Cardiac septum (tissue), 1 donor: ENCODE data around the gene ZNF414. TPM values are rescaled to one million over a fixed set of nuclear protein-coding genes. Genes with fewer than 3 reads are reported as not detected.

Experiments
- DNase-seq: peaks from one replicate; pipeline ENCODE4 v3.0.0-alpha.2; 2020; ENCODE audit warnings: low spot score
- intact Hi-C: fragments of 100-400 bp; cut with DNase I; formaldehyde crosslinking; loops from one replicate; pipeline ENCODE4 v1.14.0; 2022
- total RNA-seq: library from RNA; stranded (reverse); fragmentation: NEBNext Ultra II Directional; extraction: Animal tissue kit (Norgen Biotek cat#: 25700); gene quantifications from one replicate; pipeline ENCODE4 v1.2.1, GENCODE V29; 2021
- donor health status: DM: no; HTN: no; CAD: no.

Gene ZNF414
- total RNA-seq, 1 donor from 2014 or later, result 20.2 TPM

DNA sequence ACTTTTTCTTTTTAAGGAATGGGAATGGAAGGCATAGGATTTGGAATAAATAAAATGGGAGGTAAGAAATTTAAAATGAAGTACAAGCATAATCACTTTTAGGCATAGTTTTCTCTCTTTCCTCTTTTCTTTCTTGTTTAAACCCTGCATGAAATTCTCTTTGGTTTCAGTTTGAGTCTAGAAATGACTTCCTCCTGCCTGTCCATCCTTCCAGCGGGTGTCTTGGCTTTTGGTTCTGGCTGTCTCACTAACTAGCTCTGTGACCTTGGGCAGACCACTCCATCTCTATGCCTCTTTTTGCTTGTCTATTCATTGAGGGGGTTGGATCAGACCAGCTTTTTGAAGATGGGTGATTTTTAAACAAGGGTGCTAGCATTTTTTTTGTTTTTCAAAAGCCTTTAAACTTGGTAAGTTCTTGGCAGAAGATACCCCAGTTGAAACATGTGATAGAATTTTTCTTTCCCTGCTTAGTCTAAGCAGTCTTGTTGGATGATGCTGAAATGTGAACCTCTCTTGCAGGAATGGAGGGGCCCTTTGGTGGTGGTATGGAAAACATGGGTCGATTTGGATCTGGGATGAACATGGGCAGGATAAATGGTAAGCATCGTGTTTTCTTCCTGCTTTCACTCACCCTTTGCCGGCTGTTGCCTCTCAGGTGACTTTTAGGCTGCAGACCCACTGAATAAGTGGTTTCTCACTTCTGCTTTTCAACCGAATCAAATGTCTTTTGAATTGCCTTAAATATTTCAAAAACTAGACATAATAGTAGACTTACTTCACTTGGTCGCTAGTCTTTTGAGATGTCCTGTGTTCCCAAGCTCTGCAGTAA, 40.1 kb downstream of the ZNF414 start:
- DNase-seq, result no peak
- intact Hi-C loops, result no loop called here

DNA sequence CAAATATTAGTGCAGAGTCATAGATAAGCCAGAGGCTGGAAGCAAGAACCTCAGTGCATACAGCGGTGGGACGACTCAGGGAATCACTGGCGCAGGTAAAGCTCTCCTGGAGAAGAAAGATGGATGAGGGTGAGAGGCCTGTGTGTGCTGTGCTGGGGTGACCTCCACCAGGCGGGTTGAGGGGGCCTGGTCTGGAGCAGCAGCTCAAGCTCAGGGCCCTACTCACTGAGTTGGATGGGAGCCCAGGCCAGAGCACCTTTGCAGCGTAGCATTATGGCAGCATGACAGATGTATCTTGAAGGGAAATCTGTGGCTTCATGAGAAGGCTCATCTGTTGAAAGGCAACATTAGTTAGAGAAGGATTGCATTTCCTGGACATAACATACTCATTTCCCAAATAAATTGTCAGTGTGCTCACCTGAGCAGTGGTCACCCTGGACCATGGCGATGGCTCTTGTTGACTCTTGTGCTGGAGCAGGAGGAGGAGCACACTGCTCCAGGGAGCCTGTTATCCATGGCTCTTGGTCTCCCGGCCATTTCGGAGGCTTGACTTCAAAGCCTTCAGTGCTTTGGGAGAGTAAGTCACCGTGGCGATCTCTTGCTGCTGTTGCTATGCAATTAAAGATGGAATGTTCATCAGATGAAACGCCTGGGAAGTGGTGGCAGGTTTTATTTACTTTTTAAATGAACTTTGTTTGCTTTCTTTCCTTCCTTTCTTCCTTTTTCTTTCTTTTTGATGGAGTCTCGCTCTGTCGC, 44.2 kb downstream of the ZNF414 start:
- DNase-seq, result no peak
- intact Hi-C loops, result no loop called here

DNA sequence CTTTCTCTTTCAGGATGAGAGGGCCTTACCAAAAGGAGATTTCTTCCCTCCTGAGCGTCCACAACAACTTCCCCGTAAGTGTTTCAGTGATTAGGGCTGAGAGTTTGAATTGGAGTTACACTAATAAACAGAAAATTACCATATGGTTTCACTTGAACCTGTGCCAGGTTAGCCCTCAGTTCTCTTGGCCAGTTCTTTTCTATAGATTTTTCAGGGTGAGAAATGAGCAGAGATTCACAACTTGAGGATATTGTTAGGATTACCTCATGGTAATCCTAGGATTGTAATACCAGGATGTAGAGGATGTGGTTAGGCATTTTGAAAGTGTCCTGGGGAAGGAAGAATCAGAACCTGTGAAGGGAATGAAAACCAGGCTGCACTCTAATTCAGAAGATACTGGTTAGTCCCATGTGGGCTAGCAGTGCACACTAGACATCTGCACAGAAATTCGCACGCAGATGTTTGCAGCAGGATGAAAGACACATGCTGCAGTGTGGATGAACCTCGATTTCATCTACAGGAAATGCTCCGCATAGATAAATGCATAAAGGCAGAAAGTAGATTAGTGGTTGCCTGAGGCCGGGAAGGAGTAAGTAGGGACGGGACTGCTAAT, 45.1 kb downstream of the ZNF414 start:
- no peak for DNase-seq
- intact Hi-C loops, result no loop called here

DNA sequence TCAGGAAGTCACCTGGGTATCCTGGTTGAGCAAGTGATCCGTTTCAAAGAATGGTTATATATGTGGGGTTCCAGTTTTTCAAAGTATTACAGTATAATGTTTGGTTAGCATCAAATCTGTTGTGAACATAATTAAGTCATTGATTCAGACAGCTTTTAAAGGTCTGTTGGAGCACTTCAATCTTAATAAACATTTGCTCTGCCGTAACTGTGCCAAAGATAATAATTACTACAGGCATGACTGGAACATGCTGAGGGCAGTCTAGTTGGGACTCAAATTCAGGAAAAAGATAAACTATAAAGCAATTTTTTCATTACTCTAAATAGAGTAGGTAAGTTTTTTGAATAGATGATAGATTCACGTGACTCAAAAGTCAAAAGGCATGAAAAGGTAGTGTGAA, 45.8 kb downstream of the ZNF414 start:
- DNase-seq, result no peak
- intact Hi-C loops, result no loop called here

DNA sequence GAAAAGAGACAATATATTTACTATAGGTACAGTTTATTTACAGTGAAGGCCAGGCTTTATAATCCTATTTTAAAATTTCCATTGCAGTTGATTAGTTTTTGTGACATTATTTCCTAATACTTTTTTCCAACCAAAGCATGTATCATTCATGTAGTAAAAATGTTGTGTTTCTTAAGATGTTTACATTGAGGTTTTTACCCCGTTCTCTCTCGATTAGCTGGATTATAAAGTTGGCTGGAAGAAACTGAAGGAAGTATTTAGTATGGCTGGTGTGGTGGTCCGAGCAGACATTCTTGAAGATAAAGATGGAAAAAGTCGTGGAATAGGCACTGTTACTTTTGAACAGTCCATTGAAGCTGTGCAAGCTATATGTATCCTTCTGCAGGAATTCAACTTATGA, 47.9 kb downstream of the ZNF414 start:
- DNase-seq, result no peak
- intact Hi-C loops, result no loop called here

DNA sequence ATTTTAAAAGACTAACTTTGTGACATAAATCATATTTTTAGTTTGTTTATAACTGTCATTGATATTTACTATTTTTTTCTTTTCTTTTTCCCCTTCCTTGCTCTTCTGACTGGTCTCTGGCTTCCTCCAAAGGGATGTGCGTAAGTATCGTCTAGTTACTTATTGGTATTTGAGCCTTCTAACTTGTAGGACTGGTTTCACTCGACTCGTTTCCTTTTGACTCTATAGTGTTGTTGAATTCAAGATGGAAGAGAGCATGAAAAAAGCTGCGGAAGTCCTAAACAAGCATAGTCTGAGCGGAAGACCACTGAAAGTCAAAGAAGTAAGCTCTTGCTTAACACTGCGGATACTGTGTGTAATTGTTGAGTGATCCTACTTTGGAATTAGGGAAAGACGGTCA, 50.6 kb downstream of the ZNF414 start:
- intact Hi-C loops, result no loop called here
- DNase-seq, result no peak

DNA sequence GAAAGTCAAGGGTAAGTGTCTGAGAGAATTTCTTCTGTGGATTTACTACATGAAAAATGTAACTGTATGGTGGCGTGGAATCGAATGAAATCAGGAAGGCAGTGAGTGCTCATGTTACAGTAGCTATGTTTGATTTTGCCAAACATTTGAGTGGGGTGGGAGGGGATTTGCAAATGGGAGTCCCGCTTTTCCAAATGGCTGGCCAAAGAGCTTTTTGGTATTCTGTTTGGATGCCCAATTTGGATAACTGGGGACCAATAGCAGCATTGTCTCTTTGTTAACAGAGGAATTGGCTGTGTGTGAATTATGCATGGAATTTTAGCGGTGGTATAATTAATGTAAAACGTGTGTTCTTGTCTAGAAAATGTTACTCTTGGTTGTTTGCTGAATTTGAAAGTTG, 51.4 kb downstream of the ZNF414 start:
- intact Hi-C loops, result no loop called here

DNA sequence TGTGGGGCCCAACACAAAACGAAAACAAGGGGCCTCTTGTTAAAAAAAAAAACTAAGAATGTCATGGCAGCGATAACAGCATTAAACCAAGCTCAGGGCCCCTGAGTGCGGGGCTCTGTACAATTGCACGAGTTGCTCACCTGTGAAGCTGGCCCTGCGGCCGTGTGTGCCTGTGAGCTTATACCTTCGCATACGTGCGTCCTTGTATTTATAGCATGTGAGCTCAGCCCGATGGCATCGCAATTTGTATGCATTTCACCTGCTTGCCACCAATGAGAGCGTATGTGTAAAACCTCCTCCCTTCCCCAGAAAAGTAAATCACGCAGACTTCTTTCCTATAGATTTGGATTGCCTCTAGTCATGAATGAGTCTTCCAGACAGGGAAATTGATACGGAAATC, 52.1 kb downstream of the ZNF414 start:
- no peak for DNase-seq
- intact Hi-C loops, result no loop called here

More for the DNA sequence above, 51.4 kb downstream of the ZNF414 start:
- DNase-seq, result no peak

DNA sequence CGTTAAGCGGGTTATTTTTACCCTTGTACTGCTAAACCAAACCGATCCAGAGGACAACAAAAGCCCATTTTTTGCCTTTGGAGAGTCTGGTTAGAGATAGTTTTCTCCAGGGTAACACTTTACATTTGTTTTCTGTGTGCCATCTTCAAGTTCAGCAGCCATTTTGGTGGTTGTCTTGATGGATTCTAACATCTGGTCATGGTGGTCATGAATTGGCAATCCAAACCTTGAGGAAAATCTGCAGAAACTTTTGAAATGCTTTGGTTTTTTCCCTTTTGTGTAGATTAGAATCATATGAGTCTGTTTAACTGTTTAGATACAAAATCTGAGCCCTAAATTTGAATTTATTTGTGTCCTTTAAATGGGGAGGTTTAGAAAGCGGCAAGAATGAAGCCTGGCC, 52.6 kb downstream of the ZNF414 start:
- no peak for DNase-seq
- intact Hi-C loops, result no loop called here

DNA sequence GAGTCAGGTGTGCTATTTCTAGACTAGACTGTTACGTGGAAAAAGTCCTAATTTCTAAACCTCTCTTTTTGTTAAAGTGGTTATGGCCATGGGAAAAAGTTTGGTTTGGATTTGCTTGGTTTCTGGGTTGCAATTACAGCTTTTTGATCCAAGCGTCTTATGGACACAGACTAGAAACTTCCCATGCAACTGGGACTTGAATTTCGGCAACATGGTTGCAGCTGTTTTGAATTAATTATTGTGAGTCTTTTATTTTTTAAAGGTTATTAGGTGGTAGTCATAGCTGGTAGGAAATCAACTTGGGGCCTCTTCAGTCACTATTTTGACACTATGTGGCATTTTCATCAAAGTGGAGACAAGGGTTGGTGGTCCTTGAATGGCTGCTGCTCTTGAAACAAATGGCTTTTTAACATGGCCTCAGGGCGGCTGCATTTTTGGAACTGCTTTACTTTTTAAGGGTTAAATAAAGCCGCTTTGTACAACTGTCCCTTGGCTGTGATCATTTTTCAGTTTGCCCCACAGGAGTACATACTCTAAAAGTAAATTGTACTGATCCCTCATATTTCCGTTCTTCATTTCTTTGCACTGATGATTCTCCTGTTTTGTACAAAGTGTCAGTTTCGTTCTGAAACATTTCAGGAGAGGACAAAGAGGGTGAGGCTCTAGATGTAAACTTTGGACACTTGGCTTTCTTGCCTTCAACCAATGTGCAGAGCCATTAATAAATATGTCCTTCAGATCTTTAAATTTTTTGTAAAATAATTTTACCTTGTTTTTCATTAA, 53.3 kb downstream of the ZNF414 start:
- intact Hi-C loops, result no loop called here
- DNase-seq, result no peak

Other genes starting within 250 kb of the ZNF414 start
- gene CD320, start 205.8 kb downstream of the ZNF414 start, total RNA-seq, result 15.8 TPM
- gene NDUFA7, start 192.8 kb downstream of the ZNF414 start, total RNA-seq, result 94.0 TPM
- gene RPS28, start 192.7 kb downstream of the ZNF414 start, total RNA-seq, result 669 TPM
- 13.1 TPM for gene KANK3, start 170.9 kb downstream of the ZNF414 start, total RNA-seq
- gene ANGPTL4, start 150.0 kb downstream of the ZNF414 start, total RNA-seq, result 4.1 TPM
- gene RAB11B, start 123.8 kb downstream of the ZNF414 start, total RNA-seq, result 132 TPM
- 84.3 TPM for gene MARCHF2, start 100.9 kb downstream of the ZNF414 start, total RNA-seq
- gene HNRNPM, start 69.2 kb downstream of the ZNF414 start, total RNA-seq, result 102 TPM
- gene PRAM1, start 11.5 kb downstream of the ZNF414 start, total RNA-seq, result 0.62 TPM
- 9.0 TPM for gene MYO1F, start 63.3 kb upstream of the ZNF414 start, total RNA-seq
- gene ADAMTS10, start 96.5 kb upstream of the ZNF414 start, total RNA-seq, result 15.0 TPM
- not detected for gene NFILZ, start 116.5 kb upstream of the ZNF414 start, total RNA-seq
- not detected for gene ACTL9, start 184.6 kb upstream of the ZNF414 start, total RNA-seq
- not detected for gene OR2Z1, start 207.5 kb upstream of the ZNF414 start, total RNA-seq